ENCODE measurements around the gene CPNE4. TPM values are rescaled to one million over a fixed set of nuclear protein-coding genes. Genes with fewer than 3 reads are reported as not detected.

Gene CPNE4
- total RNA-seq, 1 experiment from 2014 or later = 1.9 TPM

DNA sequence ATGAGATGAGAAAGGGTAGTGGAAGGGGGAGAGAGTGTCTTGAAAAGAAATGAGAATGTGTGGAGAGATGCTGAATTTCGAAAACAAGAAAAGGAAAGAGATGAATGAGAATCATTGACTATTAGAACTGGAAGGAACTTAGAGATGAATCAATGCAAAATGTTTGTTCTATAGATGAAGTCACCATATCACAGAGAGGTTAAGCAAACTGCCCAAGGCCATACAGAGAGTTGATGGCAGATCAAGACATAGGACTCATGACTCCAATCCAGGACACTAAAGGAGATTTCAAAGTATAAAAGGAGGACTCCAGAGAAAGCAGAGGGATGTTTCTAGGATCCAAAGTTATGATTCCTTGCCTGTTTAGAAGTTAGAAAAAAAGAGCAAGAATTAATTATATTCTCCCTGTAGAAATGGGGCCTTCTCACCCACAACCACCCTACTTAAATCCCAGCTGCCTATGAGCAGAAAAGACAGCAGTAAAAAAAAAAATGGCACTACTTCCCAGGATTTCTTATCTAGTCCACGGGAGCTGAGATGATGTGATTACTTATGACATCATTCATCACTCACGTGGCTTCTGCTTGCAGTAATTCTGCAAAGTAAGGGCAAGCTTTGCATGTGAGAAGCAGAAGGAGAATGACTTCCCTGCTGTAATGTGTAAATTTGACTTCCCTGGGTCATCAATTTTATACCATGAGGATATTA, 321.2 kb downstream of the CPNE4 start:
- Histone ChIP-seq H2BK15ac (ENCODE audit: low read depth, low read length) (no peak overlapping the region), H4K91ac (ENCODE audit: insufficient read length, low read depth, low read length) (no peak overlapping the region), H3K9me3 (ENCODE audit: control insufficient read depth, low read depth, low read length) (no peaks in the 10 kb centered on the region), H2BK20ac (ENCODE audit: low read depth, low read length, poor library complexity, severe bottlenecking) (no peak overlapping the region), H4K20me1 (ENCODE audit: control insufficient read depth, insufficient read depth, insufficient read length) (no peaks in the 10 kb centered on the region), H3K79me1 (ENCODE audit: insufficient read depth, low read depth, low read length, poor library complexity, severe bottlenecking) (no peaks in the 10 kb centered on the region), H3K14ac (ENCODE audit: insufficient read depth, low read length) (no peak overlapping the region), H4K5ac (ENCODE audit: insufficient read length, low read depth, low read length) (no peak overlapping the region), H2BK120ac (ENCODE audit: low read depth, low read length, poor library complexity, severe bottlenecking) (no peak overlapping the region), H3K4ac (ENCODE audit: low read depth, low read length) (no peak overlapping the region), H3K4me1 (ENCODE audit: insufficient read depth, low read length) (peaks cover 3% of the 10 kb centered on the region; the same call in 1 of the 2 replicates), H3K23me2 (ENCODE audit: insufficient read length, low read depth, low read length, poor library complexity, severe bottlenecking) (no peaks in the 10 kb centered on the region), H3K27ac (ENCODE audit: insufficient read length, low read depth, low read length) (no peak overlapping the region), H2BK12ac (ENCODE audit: insufficient read length, low read depth, low read length) (no peak overlapping the region), H2AFZ (ENCODE audit: low read length) (no peak overlapping the region), H4K8ac (replicated peaks; ENCODE audit: insufficient read length, low read depth, low read length) (no peak overlapping the region), H3K9ac (ENCODE audit: extremely low read depth, insufficient read length, low read length) (no peak overlapping the region), H3K27me3 (ENCODE audit: insufficient read depth, low read length) (no peaks in the 10 kb centered on the region), H3K56ac (ENCODE audit: insufficient read length, low read depth, low read length) (no peak overlapping the region), H3T11ph (ENCODE audit: low read length) (no peak overlapping the region), H2AK5ac (ENCODE audit: insufficient read length, low read length) (no peak overlapping the region), H3K23ac (ENCODE audit: insufficient read length, low read depth, low read length) (no peak overlapping the region), H3K18ac (ENCODE audit: insufficient read length, low read depth, low read length) (no peak overlapping the region), H2BK5ac (ENCODE audit: insufficient read length, low read length) (no peak overlapping the region), H3K4me2 (ENCODE audit: insufficient read depth, insufficient read length, low read length) (no peak overlapping the region), H3K79me2 (ENCODE audit: insufficient read depth, low read length) (no peaks in the 10 kb centered on the region)
- Mint-ChIP-seq H3K36me3 (ENCODE audit: insufficient read depth in 1 of 3, low read depth in 3 of 3) (no peaks in the 10 kb centered on the region), H3K27me3 (ENCODE audit: low read depth) (no peaks in the 10 kb centered on the region), H3K9me3 (peaks cover 0 to 2% of the 10 kb centered on the region in 2 experiments; a peak in 1 of 5 replicates), H3K4me3 (no peak overlapping the region), H3K4me1 (peaks cover 18% of the 10 kb centered on the region in 2 experiments), H3K27ac (no peak overlapping the region)
- TF ChIP-seq, protein P1, sequence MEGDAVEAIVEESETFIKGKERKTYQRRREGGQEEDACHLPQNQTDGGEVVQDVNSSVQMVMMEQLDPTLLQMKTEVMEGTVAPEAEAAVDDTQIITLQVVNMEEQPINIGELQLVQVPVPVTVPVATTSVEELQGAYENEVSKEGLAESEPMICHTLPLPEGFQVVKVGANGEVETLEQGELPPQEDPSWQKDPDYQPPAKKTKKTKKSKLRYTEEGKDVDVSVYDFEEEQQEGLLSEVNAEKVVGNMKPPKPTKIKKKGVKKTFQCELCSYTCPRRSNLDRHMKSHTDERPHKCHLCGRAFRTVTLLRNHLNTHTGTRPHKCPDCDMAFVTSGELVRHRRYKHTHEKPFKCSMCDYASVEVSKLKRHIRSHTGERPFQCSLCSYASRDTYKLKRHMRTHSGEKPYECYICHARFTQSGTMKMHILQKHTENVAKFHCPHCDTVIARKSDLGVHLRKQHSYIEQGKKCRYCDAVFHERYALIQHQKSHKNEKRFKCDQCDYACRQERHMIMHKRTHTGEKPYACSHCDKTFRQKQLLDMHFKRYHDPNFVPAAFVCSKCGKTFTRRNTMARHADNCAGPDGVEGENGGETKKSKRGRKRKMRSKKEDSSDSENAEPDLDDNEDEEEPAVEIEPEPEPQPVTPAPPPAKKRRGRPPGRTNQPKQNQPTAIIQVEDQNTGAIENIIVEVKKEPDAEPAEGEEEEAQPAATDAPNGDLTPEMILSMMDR (conservative IDR thresholded peaks at IDR 0.05) = no peak
- DNase-seq = no peak
- no CpG with 5 or more reads among the region's 3 CpGs for WGBS (ENCODE audit: extremely low coverage, insufficient read length, low lambda C conversion rate)
